ENCODE data around the gene RIPPLY2.

Gene RIPPLY2

DNA sequence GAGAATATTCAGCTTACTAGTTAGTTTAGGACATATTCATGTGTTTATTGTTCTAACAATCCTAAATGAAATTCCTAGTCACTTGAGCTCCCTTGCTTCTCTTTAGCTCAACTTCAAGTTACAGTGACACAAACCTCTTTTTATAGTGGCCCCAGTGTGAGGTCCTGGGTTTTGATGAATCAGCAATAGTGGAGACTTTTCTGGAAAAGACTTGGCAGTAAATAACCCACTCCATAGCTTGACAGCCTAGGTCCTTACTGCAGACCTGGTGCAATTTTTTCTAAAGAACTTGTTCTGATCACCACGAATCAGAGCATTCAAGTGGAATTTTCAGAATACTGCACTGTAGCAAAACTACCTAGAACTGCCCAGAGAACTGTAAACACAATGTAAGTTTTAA is 6.9 kb upstream of the RIPPLY2 start:
- Mint-ChIP-seq H3K27me3 (peaks cover 44% of the 10 kb centered on the region), H3K4me3 (no peak overlapping the region), H3K27ac (ENCODE audit: low read depth) (no peak overlapping the region), H3K36me3 (ENCODE audit: insufficient read depth) (no peaks in the 10 kb centered on the region), H3K4me1 (no peaks in the 10 kb centered on the region), H3K9me3 (no peaks in the 10 kb centered on the region)
- ATAC-seq (replicated peaks; ENCODE audit: extremely low read depth, poor library complexity, severe bottlenecking) (no peak), DNase-seq (ENCODE audit: low spot score in 2 of 2) (no peak)

GRCh38 chr6:83847179-83847578 is 6.0 kb upstream of the RIPPLY2 start:
- no peak for DNase-seq (ENCODE audit: low spot score in 2 of 2)
- no peak overlapping the region for H3K4me3 Mint-ChIP-seq
- peaks cover 47% of the 10 kb centered on the region for H3K27me3 Mint-ChIP-seq
- H3K9me3 Mint-ChIP-seq = no peaks in the 10 kb centered on the region
- no peak for ATAC-seq (replicated peaks; ENCODE audit: extremely low read depth, poor library complexity, severe bottlenecking)
- H3K4me1 Mint-ChIP-seq = no peaks in the 10 kb centered on the region
- no peaks in the 10 kb centered on the region for H3K36me3 Mint-ChIP-seq (ENCODE audit: insufficient read depth)
- H3K27ac Mint-ChIP-seq (ENCODE audit: low read depth) = no peak overlapping the region

GRCh38 chr6:83849127-83849526 is 4.0 kb upstream of the RIPPLY2 start:
- H3K27ac Mint-ChIP-seq (ENCODE audit: low read depth) = no peak overlapping the region
- no peaks in the 10 kb centered on the region for H3K36me3 Mint-ChIP-seq (ENCODE audit: insufficient read depth)
- ATAC-seq (replicated peaks; ENCODE audit: extremely low read depth, poor library complexity, severe bottlenecking) = no peak
- no peak for DNase-seq (ENCODE audit: low spot score in 2 of 2)
- no peaks in the 10 kb centered on the region for H3K4me1 Mint-ChIP-seq
- H3K4me3 Mint-ChIP-seq = no peak overlapping the region
- H3K9me3 Mint-ChIP-seq = no peaks in the 10 kb centered on the region
- peaks cover 59% of the 10 kb centered on the region for H3K27me3 Mint-ChIP-seq

- no peak overlapping the region for H3K27ac Mint-ChIP-seq (ENCODE audit: low read depth)
- no peaks in the 10 kb centered on the region for H3K4me1 Mint-ChIP-seq
- no peak overlapping the region for H3K4me3 Mint-ChIP-seq
- H3K27me3 Mint-ChIP-seq = peaks cover 64% of the 10 kb centered on the region
- no peaks in the 10 kb centered on the region for H3K36me3 Mint-ChIP-seq (ENCODE audit: insufficient read depth)
- ATAC-seq (replicated peaks; ENCODE audit: extremely low read depth, poor library complexity, severe bottlenecking) (no peak), DNase-seq (ENCODE audit: low spot score in 2 of 2) (no peak)
- no peaks in the 10 kb centered on the region for H3K9me3 Mint-ChIP-seq
These were observed 3.5 kb upstream of the RIPPLY2 start for GRCh38 chr6:83849610-83850009.

DNA sequence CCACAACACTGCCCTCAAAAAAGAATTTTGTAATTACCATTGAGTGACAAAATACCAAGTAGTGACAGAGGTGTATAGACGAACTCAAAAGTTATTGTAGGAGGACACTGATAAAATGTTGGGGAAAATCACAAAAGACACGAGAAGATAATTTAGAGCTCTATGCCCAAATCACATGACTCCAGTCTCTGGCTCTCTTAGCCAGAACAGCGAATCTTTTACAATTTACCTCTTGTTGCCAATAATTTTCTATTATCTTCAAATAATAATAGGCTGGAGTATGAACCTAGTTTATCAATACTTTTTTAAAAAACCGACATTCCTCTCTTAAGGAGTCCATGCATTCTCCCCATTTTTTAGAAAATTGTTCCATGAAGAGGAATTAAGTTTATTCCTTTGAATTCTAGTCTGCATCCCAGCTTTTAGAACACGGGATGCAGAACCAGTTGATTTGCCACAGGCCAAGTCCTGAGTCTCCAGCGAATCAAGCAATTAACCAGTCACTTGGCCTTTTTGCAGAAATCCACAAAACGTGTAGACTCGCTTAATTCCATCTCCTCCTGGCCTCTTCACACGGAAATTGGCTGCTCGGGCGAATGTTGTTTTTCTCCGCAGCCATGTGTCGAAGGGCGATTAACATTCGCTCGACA is 507 bp upstream of the RIPPLY2 start:
- Mint-ChIP-seq H3K36me3 (ENCODE audit: insufficient read depth) (no peaks in the 10 kb centered on the region), H3K4me1 (no peaks in the 10 kb centered on the region), H3K27ac (ENCODE audit: low read depth) (no peak overlapping the region), H3K27me3 (peaks cover 79% of the 10 kb centered on the region), H3K4me3 (no peak overlapping the region), H3K9me3 (no peaks in the 10 kb centered on the region)
- DNase-seq (ENCODE audit: low spot score in 2 of 2) = no peak
- no peak for ATAC-seq (replicated peaks; ENCODE audit: extremely low read depth, poor library complexity, severe bottlenecking)

DNA sequence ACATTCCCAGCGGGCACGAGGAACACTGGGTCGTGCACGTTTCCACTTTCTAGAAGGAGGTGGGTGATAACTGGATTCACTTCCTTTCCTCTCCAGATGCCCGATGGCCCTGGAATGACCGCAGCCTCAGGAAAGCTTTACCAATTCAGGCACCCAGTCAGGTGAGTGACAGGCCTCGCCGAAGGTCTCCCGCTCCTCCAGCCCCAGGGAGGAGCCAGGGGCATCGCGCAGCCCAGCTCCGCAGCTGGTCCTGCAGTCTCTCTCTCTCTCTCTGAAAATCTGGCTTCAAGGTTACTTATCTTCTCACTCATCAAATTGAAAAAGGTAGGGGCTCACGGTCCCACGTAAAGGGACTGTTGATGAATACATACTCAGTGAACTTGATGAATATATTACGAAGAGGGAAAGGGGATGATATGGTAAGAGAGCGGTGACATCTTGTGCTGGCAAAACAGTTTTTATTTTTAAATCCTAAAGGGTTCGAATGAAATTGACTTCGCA is 891 bp downstream of the RIPPLY2 start:
- Mint-ChIP-seq H3K27me3 (peaks cover 68% of the 10 kb centered on the region), H3K36me3 (ENCODE audit: insufficient read depth) (no peaks in the 10 kb centered on the region), H3K9me3 (no peaks in the 10 kb centered on the region), H3K4me3 (no peak overlapping the region), H3K27ac (ENCODE audit: low read depth) (no peak overlapping the region), H3K4me1 (peaks cover 4% of the 10 kb centered on the region)
- ATAC-seq (replicated peaks; ENCODE audit: extremely low read depth, poor library complexity, severe bottlenecking) (no peak), DNase-seq (ENCODE audit: low spot score in 2 of 2) (no peak)

GRCh38 chr6:83854766-83855165 is 1.6 kb downstream of the RIPPLY2 start:
- Mint-ChIP-seq H3K9me3 (no peaks in the 10 kb centered on the region), H3K36me3 (ENCODE audit: insufficient read depth) (no peaks in the 10 kb centered on the region)

DNA sequence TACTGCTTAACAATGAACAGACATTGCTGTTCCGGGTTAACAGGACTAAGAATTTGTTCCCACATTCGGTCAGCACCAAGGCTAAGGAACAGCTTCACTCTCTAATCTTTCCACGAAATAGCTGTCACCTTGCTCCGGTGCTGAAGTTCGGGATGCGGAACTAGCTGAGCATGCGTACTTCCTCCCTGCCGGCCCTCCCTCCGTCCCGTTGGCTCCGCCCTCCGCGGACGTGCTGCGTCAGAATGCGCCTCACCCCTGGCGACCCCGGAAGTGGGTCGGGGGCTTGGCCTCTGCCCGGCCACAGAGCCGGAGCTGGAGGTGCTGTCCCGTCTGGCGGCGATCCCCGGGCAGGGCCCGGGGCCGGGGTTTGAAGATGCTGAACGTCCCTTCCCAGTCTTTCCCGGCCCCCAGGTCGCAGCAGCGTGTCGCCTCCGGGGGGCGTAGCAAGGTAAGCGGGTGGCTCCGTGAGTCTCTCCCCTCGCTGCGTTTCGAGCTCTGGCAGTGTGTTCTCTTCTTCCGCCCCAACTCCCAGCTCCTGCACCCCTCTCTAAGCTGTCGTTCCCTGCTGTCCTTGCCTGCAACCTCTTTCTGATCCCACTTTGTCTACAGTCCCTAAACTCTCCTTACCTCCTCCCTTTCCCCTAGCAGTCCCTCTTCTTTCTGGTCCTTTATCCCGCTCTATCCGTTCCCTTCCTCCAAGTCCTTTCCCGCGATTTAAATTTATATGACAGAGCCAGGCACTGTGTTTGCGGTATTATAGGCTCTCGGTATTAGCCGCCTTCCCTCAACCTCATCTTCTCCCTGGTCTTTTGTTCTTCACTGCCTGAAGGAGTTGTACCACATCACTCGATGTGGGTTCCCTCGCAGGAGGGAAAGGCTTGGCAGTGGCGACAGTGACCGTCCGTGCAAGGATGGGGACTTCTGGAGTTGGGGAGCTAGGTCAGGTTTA is 6.5 kb downstream of the RIPPLY2 start, which contains the start of gene CYB5R4:
CYB5R4 (plus strand) TSS at position 280 of the 949 bp plus-strand sequence; CDS start at position 374, 94 bp downstream.
- DNase-seq (ENCODE audit: low spot score in 2 of 2) (peak; percentile 90 to 93), ATAC-seq (replicated peaks; ENCODE audit: extremely low read depth, poor library complexity, severe bottlenecking) (peak; percentile 91)
- peaks cover 6% of the 10 kb centered on the region for H3K36me3 Mint-ChIP-seq (ENCODE audit: insufficient read depth)
- H3K4me1 Mint-ChIP-seq = peaks cover 39% of the 10 kb centered on the region
- peak within 1 kb of the TSS; percentile 95 for H3K4me3 Mint-ChIP-seq
- no peaks in the 10 kb centered on the region for H3K9me3 Mint-ChIP-seq
- H3K27ac Mint-ChIP-seq (ENCODE audit: low read depth) = peak within 1 kb of the TSS; percentile 92
- peaks cover 14% of the 10 kb centered on the region for H3K27me3 Mint-ChIP-seq

More at GRCh38 chr6:83854766-83855165, 1.6 kb downstream of the RIPPLY2 start:
- Mint-ChIP-seq H3K4me1 (peaks cover 10% of the 10 kb centered on the region), H3K27ac (ENCODE audit: low read depth) (no peak overlapping the region), H3K27me3 (peaks cover 61% of the 10 kb centered on the region), H3K4me3 (no peak overlapping the region)
- no peak for DNase-seq (ENCODE audit: low spot score in 2 of 2)
- no peak for ATAC-seq (replicated peaks; ENCODE audit: extremely low read depth, poor library complexity, severe bottlenecking)

DNA sequence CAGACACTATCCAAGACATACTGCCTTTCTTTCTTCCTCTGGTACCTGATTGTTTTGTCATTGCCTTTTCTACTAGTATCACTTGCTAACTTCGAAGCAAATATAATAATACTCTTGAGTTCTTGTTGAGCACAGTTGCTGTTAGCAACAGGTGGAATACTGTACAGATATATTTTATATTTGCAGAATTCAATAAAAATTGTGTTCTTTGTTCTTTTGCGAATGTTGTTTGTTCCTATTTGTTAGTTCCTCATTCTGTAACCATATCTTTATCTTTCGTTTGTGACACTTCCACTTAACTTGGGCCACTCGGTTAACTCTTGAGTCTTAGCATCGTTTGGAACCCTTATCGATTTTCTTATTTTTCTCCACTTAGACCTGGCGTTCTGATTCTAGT is 7.2 kb downstream of the RIPPLY2 start:
- H3K4me3 Mint-ChIP-seq = peak overlapping the region; percentile 95

GRCh38 chr6:83860782-83861495 is 7.8 kb downstream of the RIPPLY2 start:
- no peak for ATAC-seq (replicated peaks; ENCODE audit: extremely low read depth, poor library complexity, severe bottlenecking)
- peaks cover 2% of the 10 kb centered on the region for H3K27me3 Mint-ChIP-seq
- peaks cover 39% of the 10 kb centered on the region for H3K4me1 Mint-ChIP-seq

More for the DNA sequence above, 7.2 kb downstream of the RIPPLY2 start:
- ATAC-seq (replicated peaks; ENCODE audit: extremely low read depth, poor library complexity, severe bottlenecking) = no peak
- Mint-ChIP-seq H3K27ac (ENCODE audit: low read depth) (peak overlapping the region; percentile 92), H3K36me3 (ENCODE audit: insufficient read depth) (peaks cover 6% of the 10 kb centered on the region), H3K27me3 (peaks cover 7% of the 10 kb centered on the region), H3K4me1 (peaks cover 39% of the 10 kb centered on the region), H3K9me3 (no peaks in the 10 kb centered on the region)
- DNase-seq (ENCODE audit: low spot score in 2 of 2) = no peak

DNA sequence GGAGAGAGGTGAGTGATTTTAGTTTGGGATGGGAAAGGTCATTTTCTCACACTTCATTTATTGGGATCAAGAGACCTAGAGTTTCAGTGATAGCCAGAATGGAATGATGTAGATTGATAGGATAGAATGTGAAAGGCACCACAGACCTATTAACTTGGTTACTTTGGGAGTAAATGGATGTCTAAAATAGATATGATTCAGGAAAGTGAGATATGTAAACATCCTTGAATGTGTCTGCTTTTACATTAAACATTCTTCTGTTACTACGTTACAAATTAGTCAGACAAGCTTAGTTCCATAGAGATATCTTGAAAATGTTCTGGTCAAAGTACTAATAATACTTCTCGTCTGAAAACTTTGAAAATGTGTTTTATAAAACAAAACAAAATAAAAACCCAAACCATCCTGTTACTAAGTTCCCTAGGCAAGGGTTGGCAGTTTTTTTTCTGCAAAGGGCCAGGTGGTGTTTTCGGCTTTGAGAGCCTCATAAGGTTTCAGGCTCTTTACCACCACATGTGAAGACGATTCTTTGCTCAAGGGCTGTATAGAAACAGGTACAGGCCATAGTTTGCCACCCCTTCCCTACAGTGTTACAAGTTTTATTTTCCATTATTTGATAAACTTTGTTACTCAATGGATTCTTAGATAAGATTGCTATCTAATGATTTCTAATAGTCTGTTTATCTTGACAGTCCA is 9.8 kb downstream of the RIPPLY2 start:
- no peak for DNase-seq (ENCODE audit: low spot score in 2 of 2)
- Mint-ChIP-seq H3K4me1 (peaks cover 47% of the 10 kb centered on the region), H3K27ac (ENCODE audit: low read depth) (no peak overlapping the region), H3K9me3 (peaks cover 8% of the 10 kb centered on the region), H3K36me3 (ENCODE audit: insufficient read depth) (peaks cover 12% of the 10 kb centered on the region), H3K4me3 (no peak overlapping the region), H3K27me3 (no peaks in the 10 kb centered on the region)
- no peak for ATAC-seq (replicated peaks; ENCODE audit: extremely low read depth, poor library complexity, severe bottlenecking)

More at GRCh38 chr6:83860782-83861495, 7.8 kb downstream of the RIPPLY2 start:
- no peaks in the 10 kb centered on the region for H3K9me3 Mint-ChIP-seq
- H3K4me3 Mint-ChIP-seq = peak overlapping the region; percentile 95
- H3K27ac Mint-ChIP-seq (ENCODE audit: low read depth) = peak overlapping the region; percentile 92
- peaks cover 6% of the 10 kb centered on the region for H3K36me3 Mint-ChIP-seq (ENCODE audit: insufficient read depth)
- no peak for DNase-seq (ENCODE audit: low spot score in 2 of 2)

GRCh38 chr6:83867043-83867442 is 13.9 kb downstream of the RIPPLY2 start:
- Mint-ChIP-seq H3K4me1 (peaks cover 31% of the 10 kb centered on the region), H3K9me3 (peaks cover 8% of the 10 kb centered on the region), H3K27me3 (no peaks in the 10 kb centered on the region), H3K27ac (ENCODE audit: low read depth) (no peak overlapping the region), H3K4me3 (no peak overlapping the region), H3K36me3 (ENCODE audit: insufficient read depth) (peaks cover 20% of the 10 kb centered on the region)
- ATAC-seq (replicated peaks; ENCODE audit: extremely low read depth, poor library complexity, severe bottlenecking) (no peak), DNase-seq (ENCODE audit: low spot score in 2 of 2) (no peak)

Measured in central memory CD8-positive, alpha-beta T cell (primary cell).